GM10266 (cell line): Measurements from ENCODE around the gene KLK11.

Experiments used
- DNase-seq: peaks from one replicate; pipeline ENCODE4 v3.0.0; 2012; ENCODE audit errors: extremely low spot score
- TF ChIP-seq, protein P1 (sequence below): IDR thresholded peaks from 2 replicates; pipeline ENCODE4 v1.5.1; 2012; ENCODE audit warnings: mild to moderate bottlenecking, low read depth; ENCODE audit not compliant: control insufficient read depth, insufficient read depth; ENCODE audit errors: missing control alignments

KLK11 gene

DNA sequence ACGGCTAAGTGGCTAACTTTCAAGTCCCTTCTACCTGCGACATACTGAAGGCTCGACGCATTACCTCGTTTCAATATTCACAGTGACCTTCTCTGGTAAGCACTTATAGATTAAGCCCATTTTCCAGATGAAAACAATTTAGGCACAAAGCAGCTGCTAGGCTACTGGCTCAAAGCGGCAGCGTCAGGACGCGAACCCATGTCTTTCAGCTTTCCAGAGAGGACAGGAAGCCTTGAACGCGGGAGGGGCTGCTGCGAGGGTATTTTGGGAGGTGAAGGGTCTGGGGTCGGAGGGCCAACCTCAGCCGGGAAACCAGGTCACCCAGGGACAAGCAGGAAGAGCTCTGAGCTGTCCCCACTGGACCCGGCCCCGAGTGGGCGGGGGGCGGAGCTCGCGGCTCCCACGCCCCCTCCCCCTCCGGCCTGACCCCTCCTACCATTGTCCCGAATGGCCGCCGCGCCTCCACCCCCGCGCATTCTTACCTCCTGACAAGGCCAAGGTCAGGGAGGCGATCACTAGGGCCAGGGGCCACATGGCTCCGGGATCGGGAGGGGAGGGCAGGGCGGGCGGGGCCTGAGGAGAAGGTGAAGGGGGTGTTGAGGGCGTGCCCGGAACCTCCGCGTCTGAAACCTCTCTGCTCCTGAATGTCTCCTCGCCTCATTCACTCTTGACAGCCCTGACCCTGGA, 38.3 kb upstream of the KLK11 start, which contains the start of gene KLK13:
Gene KLK13, minus strand, starts transcription at position 559 of the 687 bp plus-strand sequence. Its CDS starts 25 bp downstream, at position 534.
- TF ChIP-seq, protein P1, sequence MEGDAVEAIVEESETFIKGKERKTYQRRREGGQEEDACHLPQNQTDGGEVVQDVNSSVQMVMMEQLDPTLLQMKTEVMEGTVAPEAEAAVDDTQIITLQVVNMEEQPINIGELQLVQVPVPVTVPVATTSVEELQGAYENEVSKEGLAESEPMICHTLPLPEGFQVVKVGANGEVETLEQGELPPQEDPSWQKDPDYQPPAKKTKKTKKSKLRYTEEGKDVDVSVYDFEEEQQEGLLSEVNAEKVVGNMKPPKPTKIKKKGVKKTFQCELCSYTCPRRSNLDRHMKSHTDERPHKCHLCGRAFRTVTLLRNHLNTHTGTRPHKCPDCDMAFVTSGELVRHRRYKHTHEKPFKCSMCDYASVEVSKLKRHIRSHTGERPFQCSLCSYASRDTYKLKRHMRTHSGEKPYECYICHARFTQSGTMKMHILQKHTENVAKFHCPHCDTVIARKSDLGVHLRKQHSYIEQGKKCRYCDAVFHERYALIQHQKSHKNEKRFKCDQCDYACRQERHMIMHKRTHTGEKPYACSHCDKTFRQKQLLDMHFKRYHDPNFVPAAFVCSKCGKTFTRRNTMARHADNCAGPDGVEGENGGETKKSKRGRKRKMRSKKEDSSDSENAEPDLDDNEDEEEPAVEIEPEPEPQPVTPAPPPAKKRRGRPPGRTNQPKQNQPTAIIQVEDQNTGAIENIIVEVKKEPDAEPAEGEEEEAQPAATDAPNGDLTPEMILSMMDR, result no peak
- no peak for DNase-seq

DNA sequence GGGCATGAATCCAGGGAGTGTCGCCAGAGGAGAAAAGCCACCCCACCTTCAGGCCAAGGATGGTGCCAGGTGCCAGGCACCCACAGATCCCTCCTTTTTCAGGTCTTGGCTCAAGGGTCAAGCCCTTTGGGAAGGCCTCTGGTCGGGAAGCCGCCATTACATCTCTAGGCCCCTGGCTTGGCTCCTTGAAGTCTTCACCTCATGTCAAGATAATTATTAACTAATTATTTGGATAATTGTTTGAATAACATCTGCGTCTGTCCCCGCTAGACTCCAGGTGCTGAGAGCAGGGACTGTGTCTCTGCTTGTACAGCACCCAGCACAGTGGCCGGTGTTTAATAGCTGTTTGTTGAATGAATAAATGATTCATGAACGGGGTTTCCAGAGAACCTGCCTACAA, 37.2 kb upstream of the KLK11 start:
- TF ChIP-seq, protein P1, result no peak
- no peak for DNase-seq

DNA sequence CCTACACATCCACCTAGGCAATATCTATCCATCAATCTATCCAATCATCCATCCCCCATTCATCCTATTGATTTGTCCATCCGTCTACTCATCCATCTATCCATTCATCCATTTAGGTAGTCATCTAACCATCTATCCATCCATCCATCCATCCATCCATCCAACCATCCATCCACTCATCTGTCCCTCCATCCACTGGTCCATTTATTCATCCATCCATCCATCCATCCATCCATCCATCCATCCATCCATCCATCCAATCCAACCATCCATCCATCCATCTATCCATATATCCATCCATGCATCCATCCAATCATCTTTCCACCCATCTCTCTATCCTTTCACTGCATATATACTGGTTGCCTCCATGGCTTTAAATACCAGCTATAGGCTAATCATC, 34.6 kb upstream of the KLK11 start:
- DNase-seq, result no peak
- TF ChIP-seq, protein P1, result no peak

DNA sequence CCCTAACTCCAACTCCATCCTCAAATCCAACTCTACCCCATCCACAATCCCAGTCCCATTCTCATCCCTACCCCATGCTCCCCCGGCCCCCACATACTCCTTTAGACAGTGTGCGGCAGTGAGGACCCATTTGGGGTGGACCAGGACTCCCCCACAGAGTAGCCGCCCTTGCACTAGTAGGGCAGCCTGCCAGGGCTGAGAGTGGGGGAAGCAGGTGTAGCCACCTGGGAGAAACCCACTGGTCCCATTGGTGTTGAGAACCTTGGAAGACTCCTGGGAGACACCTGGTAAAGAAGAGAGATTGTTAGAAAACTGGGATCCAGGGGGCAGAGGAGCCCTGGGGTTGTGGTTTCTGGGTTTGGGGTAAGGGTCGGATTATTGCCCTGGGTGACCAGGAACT, 33.9 kb upstream of the KLK11 start:
- no peak for DNase-seq
- TF ChIP-seq, protein P1, result no peak

DNA sequence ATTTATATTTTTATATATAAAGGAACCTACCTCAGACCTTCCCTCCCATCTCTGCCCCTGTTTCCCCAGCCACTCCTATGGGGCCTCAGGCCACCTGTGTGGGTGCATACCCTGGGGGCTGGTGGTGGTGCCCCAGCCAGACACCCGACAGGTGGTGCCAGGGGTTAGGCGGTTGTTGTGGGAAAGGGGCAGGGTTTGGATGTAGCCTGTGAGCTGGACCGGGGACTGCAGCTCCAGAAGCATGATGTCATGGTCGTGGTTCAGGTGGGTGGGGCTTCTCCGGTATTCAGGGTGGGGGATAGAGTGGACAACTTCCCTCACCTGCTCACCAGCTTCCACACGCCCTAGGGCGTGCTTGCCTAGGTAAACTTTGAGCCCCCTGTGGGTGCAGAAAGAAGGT, 33.3 kb upstream of the KLK11 start:
- DNase-seq, result no peak
- TF ChIP-seq, protein P1, result no peak

DNA sequence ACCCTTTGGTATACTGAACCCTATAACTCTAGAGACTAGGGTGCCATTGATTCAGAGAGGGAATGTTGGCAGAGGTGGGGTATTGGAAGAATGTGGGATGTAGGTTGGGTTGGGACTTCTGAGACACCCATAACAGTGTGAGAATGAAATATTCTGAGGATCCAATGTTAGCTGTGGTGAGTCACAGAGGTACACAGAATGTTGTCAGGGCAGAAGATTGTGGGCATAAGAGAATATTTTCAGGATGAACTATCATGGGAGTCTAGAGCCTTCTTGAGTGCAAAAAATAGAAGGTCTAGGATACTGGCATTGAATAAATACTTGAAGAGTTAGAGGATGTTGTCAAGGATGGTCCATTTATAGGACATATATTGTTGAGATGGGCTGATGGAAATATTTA, 29.4 kb upstream of the KLK11 start:
- TF ChIP-seq, protein P1, result no peak
- DNase-seq, result no peak

DNA sequence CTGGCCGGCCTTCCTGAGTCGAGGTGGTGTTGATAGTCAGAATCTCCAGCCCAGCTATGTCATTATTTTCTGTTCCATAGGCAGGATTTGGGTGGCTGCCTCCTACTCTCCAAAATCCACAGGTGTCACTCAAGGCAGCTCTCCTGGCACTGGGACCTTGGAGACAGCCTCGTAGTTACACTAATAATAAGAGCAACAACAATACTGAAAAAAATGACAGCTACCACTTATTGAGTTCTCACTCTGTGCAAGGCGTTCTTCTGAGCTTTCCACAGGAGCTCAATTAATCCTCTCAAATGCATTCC, 20.6 kb upstream of the KLK11 start:
- no peak for DNase-seq
- TF ChIP-seq, protein P1, result no peak
